ENCODE measurements around the gene HDGFL2.

HDGFL2 gene

DNA sequence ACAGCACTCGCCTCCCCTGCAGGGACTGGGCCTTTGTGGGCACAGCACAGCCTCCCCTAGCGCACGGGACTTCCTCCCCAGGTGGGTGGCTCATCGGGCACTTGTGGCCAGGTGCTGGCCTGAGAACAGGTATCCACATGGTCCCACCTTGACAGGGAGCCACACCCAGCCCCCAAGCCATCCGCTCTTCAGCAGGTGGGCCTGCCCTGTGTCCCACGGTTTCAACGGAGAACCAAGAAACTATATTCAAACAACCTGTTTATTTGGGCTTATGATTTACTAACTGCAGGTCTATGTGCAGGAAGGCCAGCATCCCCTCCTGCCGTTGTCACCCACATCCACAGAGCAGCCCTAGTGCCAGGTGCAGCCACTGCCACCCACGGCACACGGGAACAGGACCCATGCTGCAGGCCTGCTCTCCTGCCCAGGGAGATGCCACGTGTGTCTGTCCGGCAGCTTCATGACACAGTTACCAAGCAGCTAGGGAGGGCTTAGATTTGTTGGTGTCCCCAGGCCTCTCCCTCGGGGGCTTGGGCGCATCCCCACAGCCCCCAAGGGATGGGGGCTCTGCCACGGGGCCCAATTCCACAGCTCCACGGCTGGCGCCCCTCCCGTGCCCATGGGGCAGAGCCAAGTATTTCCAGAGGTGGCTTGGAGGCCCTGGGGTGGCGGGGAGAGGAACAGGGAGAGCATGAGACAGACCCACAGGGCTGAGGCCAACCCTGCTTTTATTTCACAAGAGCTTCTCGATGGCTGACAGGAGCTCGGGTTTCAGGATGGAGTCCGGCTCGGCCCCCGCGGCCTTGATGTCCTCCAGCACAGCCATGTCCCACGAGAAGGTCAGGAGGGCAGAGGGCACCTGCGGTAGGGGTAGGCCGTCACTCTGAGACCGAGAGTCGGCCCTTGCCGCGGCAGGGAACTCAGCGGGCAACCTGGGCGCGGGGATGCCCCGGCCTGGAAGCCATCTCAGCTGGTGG, 27.0 kb upstream of the HDGFL2 start:
- in situ Hi-C loops (cut with HindIII; ENCODE audit: low sequenced_read_pairs): no loop called here
- no peak overlapping the region for H3K4me3 ChIP-seq (ENCODE audit: low read depth, low read length)
- TF ChIP-seq, protein P1, sequence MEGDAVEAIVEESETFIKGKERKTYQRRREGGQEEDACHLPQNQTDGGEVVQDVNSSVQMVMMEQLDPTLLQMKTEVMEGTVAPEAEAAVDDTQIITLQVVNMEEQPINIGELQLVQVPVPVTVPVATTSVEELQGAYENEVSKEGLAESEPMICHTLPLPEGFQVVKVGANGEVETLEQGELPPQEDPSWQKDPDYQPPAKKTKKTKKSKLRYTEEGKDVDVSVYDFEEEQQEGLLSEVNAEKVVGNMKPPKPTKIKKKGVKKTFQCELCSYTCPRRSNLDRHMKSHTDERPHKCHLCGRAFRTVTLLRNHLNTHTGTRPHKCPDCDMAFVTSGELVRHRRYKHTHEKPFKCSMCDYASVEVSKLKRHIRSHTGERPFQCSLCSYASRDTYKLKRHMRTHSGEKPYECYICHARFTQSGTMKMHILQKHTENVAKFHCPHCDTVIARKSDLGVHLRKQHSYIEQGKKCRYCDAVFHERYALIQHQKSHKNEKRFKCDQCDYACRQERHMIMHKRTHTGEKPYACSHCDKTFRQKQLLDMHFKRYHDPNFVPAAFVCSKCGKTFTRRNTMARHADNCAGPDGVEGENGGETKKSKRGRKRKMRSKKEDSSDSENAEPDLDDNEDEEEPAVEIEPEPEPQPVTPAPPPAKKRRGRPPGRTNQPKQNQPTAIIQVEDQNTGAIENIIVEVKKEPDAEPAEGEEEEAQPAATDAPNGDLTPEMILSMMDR (IDR thresholded peaks at IDR 0.05; ENCODE audit: low read depth, low read length): no peak
- DNase-seq (ENCODE audit: low read depth, low spot score): no peak

- TF ChIP-seq, protein P1 (IDR thresholded peaks at IDR 0.05; ENCODE audit: low read depth, low read length): no peak
- in situ Hi-C loops (cut with HindIII; ENCODE audit: low sequenced_read_pairs): no loop called here
- no peak for DNase-seq (ENCODE audit: low read depth, low spot score)
- H3K4me3 ChIP-seq (ENCODE audit: low read depth, low read length): no peak overlapping the region
Observed at GRCh38 chr19:4445963-4446703, 26.0 kb upstream of the HDGFL2 start.

GRCh38 chr19:4446704-4447200, 25.3 kb upstream of the HDGFL2 start:
- TF ChIP-seq, protein P1 (IDR thresholded peaks at IDR 0.05; ENCODE audit: low read depth, low read length): no peak
- in situ Hi-C loops (cut with HindIII; ENCODE audit: low sequenced_read_pairs): no loop called here
- H3K4me3 ChIP-seq (ENCODE audit: low read depth, low read length): no peak overlapping the region
- no peak for DNase-seq (ENCODE audit: low read depth, low spot score)

- DNase-seq (ENCODE audit: low read depth, low spot score): no peak
- no peak overlapping the region for H3K4me3 ChIP-seq (ENCODE audit: low read depth, low read length)
- TF ChIP-seq, protein P1 (IDR thresholded peaks at IDR 0.05; ENCODE audit: low read depth, low read length): no peak
- in situ Hi-C loops (cut with HindIII; ENCODE audit: low sequenced_read_pairs): no loop called here
Observed at GRCh38 chr19:4447327-4448146, 24.6 kb upstream of the HDGFL2 start.

GRCh38 chr19:4448147-4448985, 23.7 kb upstream of the HDGFL2 start:
- TF ChIP-seq, protein P1 (IDR thresholded peaks at IDR 0.05; ENCODE audit: low read depth, low read length): no peak
- in situ Hi-C loops (cut with HindIII; ENCODE audit: low sequenced_read_pairs): no loop called here

More at GRCh38 chr19:4448147-4448985, 23.7 kb upstream of the HDGFL2 start:
- no peak for DNase-seq (ENCODE audit: low read depth, low spot score)
- H3K4me3 ChIP-seq (ENCODE audit: low read depth, low read length): no peak overlapping the region

Data from astrocyte of the spinal cord (primary cell).